Transverse colon (tissue), 4 donors: ENCODE results near the gene ARHGAP8.

Experiments
- POLR2A ChIP-seq: fragments of 450-650 bp; IDR thresholded peaks from one replicate; pipeline ENCODE4 v1.6.1; 2016; ENCODE audit warnings: antibody characterized with exemption, mild to moderate bottlenecking, moderate library complexity
- POLR2AphosphoS5 ChIP-seq, 3 donors: sonication (generic); formaldehyde crosslinking; IDR thresholded peaks; one replicate each; pipeline ENCODE4 v1.6.1; 2016; ENCODE audit warnings: antibody characterized with exemption in 3 of 3
- TF ChIP-seq, protein P1 (sequence below), 5 experiments: fragments of 200-600 bp in 3 of 5; fragments of 450-650 bp in 2 of 5; sonication (generic) in 3 of 5; IDR thresholded peaks; 1 replicate in 2 of 5; 2 replicates in 3 of 5; pipeline ENCODE4 v1.5.1; 2016 to 2017; ENCODE audit warnings: antibody characterized with exemption in 5 of 5, inconsistent platforms in 3 of 5, mild to moderate bottlenecking in 2 of 5, moderate library complexity in 1 of 5

DNA sequence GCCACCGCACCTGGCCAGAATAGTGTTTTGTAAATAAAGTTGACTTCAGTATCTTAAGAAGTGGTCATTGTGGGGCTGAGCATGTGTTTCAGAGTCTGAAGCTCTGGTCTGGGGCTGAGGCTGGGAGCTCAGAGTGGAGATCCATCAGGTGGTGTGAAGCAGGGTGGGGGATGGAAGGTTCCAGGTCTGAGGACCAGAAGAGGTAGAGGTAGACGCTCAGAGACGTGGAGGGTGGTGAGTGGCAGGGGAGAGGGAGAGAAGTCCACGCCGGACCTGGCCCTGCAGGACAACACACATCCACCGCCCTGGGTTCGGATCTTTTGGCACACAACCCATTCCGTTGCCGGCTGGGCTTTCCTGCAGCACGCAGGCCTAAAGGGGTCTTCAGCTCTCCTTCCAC, 40.7 kb downstream of the ARHGAP8 start:
- TF ChIP-seq POLR2AphosphoS5 (IDR thresholded peaks at IDR 0.05) (no peak), POLR2A (no peak)
- TF ChIP-seq, protein P1, sequence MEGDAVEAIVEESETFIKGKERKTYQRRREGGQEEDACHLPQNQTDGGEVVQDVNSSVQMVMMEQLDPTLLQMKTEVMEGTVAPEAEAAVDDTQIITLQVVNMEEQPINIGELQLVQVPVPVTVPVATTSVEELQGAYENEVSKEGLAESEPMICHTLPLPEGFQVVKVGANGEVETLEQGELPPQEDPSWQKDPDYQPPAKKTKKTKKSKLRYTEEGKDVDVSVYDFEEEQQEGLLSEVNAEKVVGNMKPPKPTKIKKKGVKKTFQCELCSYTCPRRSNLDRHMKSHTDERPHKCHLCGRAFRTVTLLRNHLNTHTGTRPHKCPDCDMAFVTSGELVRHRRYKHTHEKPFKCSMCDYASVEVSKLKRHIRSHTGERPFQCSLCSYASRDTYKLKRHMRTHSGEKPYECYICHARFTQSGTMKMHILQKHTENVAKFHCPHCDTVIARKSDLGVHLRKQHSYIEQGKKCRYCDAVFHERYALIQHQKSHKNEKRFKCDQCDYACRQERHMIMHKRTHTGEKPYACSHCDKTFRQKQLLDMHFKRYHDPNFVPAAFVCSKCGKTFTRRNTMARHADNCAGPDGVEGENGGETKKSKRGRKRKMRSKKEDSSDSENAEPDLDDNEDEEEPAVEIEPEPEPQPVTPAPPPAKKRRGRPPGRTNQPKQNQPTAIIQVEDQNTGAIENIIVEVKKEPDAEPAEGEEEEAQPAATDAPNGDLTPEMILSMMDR (IDR thresholded peaks at IDR 0.05) = no peak
